C4-2B (cell line): ENCODE data around the gene SLC24A4.

Experiments
- CTCF ChIP-seq: fragments of 450-650 bp; conservative IDR thresholded peaks from 2 replicates; pipeline ENCODE4 v1.5.1; 2017; ENCODE audit warnings: mild to moderate bottlenecking
- ZFX ChIP-seq: fragments of 450-650 bp; IDR thresholded peaks from 2 replicates; pipeline ENCODE4 v1.6.1; 2017

GRCh38 chr14:92495027-92495426, 172.1 kb downstream of the SLC24A4 start:
- no peak for TF ChIP-seq CTCF
- TF ChIP-seq ZFX, result no peak
